RWPE1 (cell line): ENCODE data around the gene ZGPAT.

ENCODE experiments used
- CTCF ChIA-PET: fragments of 350-600 bp; sonication (Branson Sonifier 250); formaldehyde crosslinking; extraction: SDS; loops from one replicate; lab custom pipeline; 2021; lab: Yijun Ruan, JAX
- POLR2A ChIA-PET: fragments of 400-600 bp; formaldehyde crosslinking; extraction: SDS; loops from one replicate; lab custom pipeline; 2020; ENCODE audit warnings: antibody characterized with exemption; ENCODE audit not compliant: low non-redundant PET; lab: Yijun Ruan, JAX
- DNase-seq: peaks from one replicate; pipeline ENCODE4 v3.0.0; 2012; ENCODE audit warnings: low spot score
- H3K27ac ChIP-seq: fragments of 450-650 bp; 2 replicates; pipeline ENCODE4 v1.5.1; 2017
- TF ChIP-seq, protein P1 (sequence below): fragments of 450-650 bp; conservative IDR thresholded peaks from 2 replicates; pipeline ENCODE4 v1.5.1; 2017; ENCODE audit warnings: low read depth, mild to moderate bottlenecking

The ZGPAT gene

DNA sequence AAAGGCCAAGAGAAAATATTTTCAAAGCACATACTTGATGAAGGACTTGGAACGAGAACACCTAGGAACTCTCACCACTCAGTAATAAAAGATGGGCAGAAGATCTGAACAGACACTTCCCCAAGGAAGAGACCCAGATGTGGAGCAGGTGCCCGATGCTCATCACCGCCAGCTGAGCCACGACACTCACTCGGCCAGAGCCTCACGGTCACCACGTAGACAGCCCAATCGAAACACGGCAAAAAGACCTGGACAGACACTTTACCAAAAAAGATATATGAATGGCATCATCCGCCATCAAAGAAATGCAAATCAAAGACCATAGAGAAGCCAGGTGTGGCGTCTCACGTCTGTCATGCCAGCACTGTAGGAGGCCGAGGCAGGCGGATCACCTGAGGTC, 73.3 kb downstream of the ZGPAT start:
- TF ChIP-seq, protein P1, sequence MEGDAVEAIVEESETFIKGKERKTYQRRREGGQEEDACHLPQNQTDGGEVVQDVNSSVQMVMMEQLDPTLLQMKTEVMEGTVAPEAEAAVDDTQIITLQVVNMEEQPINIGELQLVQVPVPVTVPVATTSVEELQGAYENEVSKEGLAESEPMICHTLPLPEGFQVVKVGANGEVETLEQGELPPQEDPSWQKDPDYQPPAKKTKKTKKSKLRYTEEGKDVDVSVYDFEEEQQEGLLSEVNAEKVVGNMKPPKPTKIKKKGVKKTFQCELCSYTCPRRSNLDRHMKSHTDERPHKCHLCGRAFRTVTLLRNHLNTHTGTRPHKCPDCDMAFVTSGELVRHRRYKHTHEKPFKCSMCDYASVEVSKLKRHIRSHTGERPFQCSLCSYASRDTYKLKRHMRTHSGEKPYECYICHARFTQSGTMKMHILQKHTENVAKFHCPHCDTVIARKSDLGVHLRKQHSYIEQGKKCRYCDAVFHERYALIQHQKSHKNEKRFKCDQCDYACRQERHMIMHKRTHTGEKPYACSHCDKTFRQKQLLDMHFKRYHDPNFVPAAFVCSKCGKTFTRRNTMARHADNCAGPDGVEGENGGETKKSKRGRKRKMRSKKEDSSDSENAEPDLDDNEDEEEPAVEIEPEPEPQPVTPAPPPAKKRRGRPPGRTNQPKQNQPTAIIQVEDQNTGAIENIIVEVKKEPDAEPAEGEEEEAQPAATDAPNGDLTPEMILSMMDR = no peak
- no peak overlapping the region for H3K27ac ChIP-seq
- no peak for DNase-seq
- ChIA-PET POLR2A (interaction anchor here (0.6 kb wide), 1 partner anchor 205 kb away, joined by 3 read pairs; no protein-coding TSS in a partner anchor), CTCF (no interaction called here)

DNA sequence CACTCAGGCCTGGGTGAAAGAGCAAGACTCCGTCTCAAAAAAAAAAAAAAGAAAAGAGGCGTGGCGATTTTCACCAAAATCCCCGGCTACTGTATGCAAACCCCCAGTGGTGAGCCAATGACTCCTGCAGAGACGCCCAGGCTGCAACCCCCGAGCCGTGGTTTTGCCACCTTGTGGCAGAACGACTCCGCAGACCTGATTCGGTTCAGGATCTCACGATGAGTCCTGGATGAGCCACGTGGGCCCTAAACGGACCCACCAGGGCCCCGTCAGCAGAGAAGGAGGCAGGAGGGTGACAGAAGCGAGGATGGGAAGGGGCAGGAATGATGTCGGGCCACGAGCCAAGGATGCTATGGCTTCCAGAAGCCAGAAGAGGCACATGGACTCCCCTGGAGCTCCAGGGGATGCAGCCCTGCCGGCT, 74.2 kb downstream of the ZGPAT start:
- CTCF ChIA-PET = no interaction called here
- no peak for DNase-seq
- TF ChIP-seq, protein P1 = no peak
- POLR2A ChIA-PET = interaction anchor here (0.6 kb wide), 1 partner anchor 205 kb away, joined by 3 read pairs; no protein-coding TSS in a partner anchor
- no peak overlapping the region for H3K27ac ChIP-seq

DNA sequence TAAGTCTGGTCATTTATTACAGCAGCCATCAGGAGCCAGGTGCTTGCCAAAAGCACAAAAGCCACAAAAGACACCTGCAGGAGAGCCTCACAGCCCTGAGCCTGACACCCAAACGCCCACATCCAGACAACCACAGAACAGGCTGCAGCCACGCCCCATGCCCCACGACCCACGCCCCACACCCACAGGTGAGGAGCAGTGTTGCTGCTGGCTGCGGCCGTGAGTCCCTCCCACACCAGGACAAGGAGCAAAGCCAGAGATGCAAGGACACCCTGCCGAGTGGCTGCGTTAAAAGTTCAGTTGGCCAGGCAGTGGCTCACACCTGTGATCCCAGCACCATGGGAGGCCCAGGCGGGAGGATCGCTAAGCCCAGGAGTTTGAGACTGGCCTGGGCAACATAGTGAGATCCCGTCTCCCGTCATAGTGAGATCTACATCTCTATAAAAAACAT, 74.7 kb downstream of the ZGPAT start:
- no peak overlapping the region for H3K27ac ChIP-seq
- POLR2A ChIA-PET = no interaction called here
- no peak for DNase-seq
- TF ChIP-seq, protein P1 = no peak
- CTCF ChIA-PET = interaction anchor here (0.7 kb wide), 1 partner anchor 35 kb away, joined by 4 read pairs; no protein-coding TSS in a partner anchor

DNA sequence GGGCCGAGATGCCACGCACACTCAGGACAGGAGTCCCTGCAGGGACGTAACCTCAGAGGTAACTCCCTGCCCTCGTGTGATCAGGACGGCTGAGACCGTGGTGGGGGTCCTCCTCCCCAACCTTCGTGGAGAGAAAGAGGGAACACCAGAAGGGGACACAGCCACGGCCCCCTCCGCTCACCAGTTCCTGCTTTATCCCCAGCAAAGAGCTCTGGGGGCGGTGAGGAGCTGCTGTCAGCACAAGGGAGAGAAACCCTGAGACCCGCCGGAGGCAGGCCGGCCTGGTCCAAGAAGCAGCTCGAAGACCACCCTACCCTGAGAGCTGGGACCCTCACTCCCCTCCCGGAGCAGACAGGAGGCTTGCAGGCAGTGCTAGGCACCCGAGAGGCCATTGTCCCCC, 76.1 kb downstream of the ZGPAT start:
- TF ChIP-seq, protein P1 = no peak
- DNase-seq = no peak
- POLR2A ChIA-PET = interaction anchor here (0.5 kb wide), 1 partner anchor 255 kb away, joined by 3 read pairs; no protein-coding TSS in a partner anchor
- H3K27ac ChIP-seq = no peak overlapping the region
- CTCF ChIA-PET = interaction anchor here (0.6 to 1.1 kb wide), 2 partner anchors 12 to 275 kb away, joined by 3 to 5 read pairs; no protein-coding TSS in a partner anchor

DNA sequence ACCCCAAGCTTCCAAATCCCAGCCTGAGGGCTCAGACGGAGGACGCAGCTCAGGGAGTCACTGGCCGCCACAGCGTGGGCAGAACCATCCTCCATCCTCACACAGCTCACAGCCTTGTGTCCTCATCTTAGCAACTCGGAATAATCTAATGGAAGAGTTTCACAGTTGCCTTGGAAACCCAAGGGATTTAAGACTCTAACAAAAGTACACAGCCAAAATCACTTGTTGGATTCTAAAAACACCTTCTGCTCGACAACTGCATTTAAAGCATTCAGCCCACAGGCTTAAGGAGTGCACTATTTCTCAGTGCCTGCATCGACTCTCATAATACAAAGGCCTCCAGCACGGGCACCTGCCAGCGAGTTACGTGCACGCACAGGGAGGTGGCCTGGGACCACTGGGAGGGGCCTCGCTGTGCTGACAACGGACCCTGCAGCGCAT, 77.9 kb downstream of the ZGPAT start:
- H3K27ac ChIP-seq = no peak overlapping the region
- no peak for DNase-seq
- TF ChIP-seq, protein P1 = no peak
- CTCF ChIA-PET = interaction anchor here (0.5 to 2.4 kb wide), 35 partner anchors 8 to 408 kb away, joined by 3 to 17 read pairs (median 4); partner anchors contain the start of genes LIME1 and TPD52L2
- POLR2A ChIA-PET = no interaction called here
